Measurements from ENCODE around the gene PGS1. TPM values are rescaled to one million over a fixed set of nuclear protein-coding genes. Genes with fewer than 3 reads are reported as not detected.
"Not testable (repeated sequence)": the region's sequence is repeated elsewhere in the genome, so short reads cannot be mapped to it uniquely, and the experiment has no call there.

Gene PGS1, protein sequence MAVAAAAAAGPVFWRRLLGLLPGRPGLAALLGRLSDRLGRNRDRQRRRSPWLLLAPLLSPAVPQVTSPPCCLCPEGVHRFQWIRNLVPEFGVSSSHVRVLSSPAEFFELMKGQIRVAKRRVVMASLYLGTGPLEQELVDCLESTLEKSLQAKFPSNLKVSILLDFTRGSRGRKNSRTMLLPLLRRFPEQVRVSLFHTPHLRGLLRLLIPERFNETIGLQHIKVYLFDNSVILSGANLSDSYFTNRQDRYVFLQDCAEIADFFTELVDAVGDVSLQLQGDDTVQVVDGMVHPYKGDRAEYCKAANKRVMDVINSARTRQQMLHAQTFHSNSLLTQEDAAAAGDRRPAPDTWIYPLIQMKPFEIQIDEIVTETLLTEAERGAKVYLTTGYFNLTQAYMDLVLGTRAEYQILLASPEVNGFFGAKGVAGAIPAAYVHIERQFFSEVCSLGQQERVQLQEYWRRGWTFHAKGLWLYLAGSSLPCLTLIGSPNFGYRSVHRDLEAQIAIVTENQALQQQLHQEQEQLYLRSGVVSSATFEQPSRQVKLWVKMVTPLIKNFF
- 10 to 100 TPM; 30.7 to 45.9 (median 35.6) TPM for total RNA-seq

DNA sequence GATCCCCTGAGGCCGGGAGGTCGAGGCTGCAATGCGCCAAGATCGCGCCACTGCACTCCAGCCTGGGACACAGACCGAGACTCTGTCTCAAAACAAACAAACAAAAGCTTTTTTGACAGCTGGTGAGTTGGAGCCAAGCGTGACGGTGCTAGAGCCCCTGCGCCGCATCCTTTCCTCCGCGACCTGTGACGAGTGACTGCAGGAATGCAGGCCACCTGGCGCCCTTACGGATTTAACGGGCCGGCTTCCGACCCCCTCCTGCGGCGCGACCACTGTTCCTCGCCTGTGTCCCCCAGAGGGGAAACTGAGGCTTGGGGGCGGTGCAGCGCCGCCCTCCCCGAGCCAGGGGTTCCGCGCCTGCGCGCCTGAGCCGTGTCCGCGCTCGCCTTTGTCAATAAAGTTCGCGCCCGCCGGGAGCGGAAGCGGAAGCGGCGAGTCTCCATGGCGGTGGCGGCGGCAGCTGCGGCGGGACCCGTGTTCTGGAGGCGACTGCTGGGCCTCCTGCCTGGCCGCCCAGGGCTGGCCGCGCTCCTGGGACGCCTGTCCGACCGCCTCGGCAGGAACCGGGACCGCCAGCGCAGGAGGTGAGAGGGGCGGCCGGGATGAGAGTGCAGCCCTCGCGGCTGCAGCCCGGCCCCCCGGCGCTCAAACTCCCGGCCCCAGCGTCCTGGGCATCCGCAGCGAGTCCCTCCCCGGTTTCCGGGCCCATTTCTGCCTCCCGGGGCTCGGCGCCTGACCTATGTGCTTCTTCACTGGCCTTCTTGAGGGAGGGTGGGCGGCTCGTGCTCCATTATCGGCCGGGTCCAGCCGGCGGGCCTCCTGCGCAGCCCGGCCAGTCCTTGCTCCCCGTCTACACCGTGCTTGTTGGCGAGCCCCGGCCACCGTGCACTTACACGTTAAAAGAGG, at the start of gene PGS1:
TSS of gene PGS1 (plus strand) at position 425 of the 906 bp plus-strand sequence. CDS start at position 442, 17 bp downstream.
- Histone ChIP-seq H3K36me3 (peaks cover 0 to 7% (median 0%) of the 10 kb centered on the region in 4 donors), H3K4me3 (peak within 1 kb of the TSS; percentile 76 to 100 (median 96)), H3K9me3 (no peaks in the 10 kb centered on the region), H3K4me1 (peaks cover 48 to 64% (median 60%) of the 10 kb centered on the region in 4 donors), H3K27ac (replicated peaks in 1 of 4) (peak within 1 kb of the TSS; percentile 88 to 95 (median 90)), H3K27me3 (peaks cover 0 to 3% (median 0%) of the 10 kb centered on the region in 4 donors)
- no peak for DNase-seq (ENCODE audit: extremely low spot score)
- WGBS, result 4% methylated on average over 56 of the region's 89 CpGs
- TF ChIP-seq EP300 (IDR thresholded peaks at IDR 0.05) (no peak), POLR2AphosphoS5 (IDR thresholded peaks at IDR 0.05) (peak; percentile 95 to 97), POLR2A (IDR thresholded peaks at IDR 0.05; ENCODE audit: low read depth) (peak; percentile 89)
- TF ChIP-seq, protein P1, sequence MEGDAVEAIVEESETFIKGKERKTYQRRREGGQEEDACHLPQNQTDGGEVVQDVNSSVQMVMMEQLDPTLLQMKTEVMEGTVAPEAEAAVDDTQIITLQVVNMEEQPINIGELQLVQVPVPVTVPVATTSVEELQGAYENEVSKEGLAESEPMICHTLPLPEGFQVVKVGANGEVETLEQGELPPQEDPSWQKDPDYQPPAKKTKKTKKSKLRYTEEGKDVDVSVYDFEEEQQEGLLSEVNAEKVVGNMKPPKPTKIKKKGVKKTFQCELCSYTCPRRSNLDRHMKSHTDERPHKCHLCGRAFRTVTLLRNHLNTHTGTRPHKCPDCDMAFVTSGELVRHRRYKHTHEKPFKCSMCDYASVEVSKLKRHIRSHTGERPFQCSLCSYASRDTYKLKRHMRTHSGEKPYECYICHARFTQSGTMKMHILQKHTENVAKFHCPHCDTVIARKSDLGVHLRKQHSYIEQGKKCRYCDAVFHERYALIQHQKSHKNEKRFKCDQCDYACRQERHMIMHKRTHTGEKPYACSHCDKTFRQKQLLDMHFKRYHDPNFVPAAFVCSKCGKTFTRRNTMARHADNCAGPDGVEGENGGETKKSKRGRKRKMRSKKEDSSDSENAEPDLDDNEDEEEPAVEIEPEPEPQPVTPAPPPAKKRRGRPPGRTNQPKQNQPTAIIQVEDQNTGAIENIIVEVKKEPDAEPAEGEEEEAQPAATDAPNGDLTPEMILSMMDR (IDR thresholded peaks at IDR 0.05), result peak in 2 of 3 experiments; percentile 14 to 30
- intact Hi-C loops (cut with DNase I), result no loop called here

DNA sequence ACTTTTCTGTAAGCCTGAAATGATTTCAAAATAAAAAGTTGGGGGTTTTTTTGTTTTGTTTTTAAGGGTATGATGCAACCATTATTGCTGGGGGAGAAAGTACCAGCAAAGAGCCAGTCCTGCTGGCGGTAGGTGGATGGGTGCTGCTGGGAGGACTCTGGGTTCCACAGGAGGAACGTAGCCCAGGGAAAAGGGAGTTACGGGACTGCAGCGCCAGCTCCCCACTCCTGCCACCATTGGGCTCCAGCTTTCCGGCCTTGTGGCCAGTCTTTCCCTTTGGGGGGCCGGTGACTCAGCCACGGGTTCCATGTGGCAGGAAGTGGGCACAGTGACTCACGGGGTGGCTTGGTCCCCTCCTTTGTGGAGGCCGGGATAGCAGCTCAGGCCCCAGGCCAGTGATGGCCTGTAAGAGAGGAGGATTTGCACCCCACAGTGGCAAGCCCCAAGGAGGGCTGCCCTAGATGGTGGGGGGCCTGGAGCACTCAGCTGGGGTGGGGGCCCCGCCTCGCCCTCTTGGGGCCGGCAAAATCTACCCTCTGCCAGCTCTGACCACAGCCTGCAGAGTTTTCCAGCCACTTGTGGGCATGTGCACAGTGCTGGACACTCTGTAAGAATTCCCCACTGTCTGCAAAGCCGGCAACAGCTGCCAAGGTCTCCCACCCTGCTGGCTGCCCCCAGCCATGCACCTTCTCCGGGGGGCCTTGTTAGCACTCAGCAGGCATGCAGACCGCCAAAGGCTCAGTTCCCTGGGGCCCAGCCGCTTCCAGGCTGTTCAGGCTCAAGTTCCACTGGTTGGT, 49.0 kb upstream of the PGS1 start:
- DNase-seq (ENCODE audit: extremely low spot score), result no peak
- Histone ChIP-seq H3K4me3 (no peak overlapping the region), H3K27me3 (no peaks in the 10 kb centered on the region), H3K27ac (replicated peaks in 1 of 4) (peak overlapping the region; percentile 12 to 51 (median 28)), H3K4me1 (peaks cover 17 to 39% (median 34%) of the 10 kb centered on the region in 4 donors), H3K9me3 (no peaks in the 10 kb centered on the region), H3K36me3 (no peaks in the 10 kb centered on the region)
- WGBS, result 55% methylated on average over 8 of the region's 16 CpGs
- TF ChIP-seq POLR2AphosphoS5 (IDR thresholded peaks at IDR 0.05) (no peak), POLR2A (IDR thresholded peaks at IDR 0.05; ENCODE audit: low read depth) (no peak), EP300 (IDR thresholded peaks at IDR 0.05) (no peak)
- TF ChIP-seq, protein P1 (IDR thresholded peaks at IDR 0.05), result no peak
- intact Hi-C loops (cut with DNase I), result no loop called here

DNA sequence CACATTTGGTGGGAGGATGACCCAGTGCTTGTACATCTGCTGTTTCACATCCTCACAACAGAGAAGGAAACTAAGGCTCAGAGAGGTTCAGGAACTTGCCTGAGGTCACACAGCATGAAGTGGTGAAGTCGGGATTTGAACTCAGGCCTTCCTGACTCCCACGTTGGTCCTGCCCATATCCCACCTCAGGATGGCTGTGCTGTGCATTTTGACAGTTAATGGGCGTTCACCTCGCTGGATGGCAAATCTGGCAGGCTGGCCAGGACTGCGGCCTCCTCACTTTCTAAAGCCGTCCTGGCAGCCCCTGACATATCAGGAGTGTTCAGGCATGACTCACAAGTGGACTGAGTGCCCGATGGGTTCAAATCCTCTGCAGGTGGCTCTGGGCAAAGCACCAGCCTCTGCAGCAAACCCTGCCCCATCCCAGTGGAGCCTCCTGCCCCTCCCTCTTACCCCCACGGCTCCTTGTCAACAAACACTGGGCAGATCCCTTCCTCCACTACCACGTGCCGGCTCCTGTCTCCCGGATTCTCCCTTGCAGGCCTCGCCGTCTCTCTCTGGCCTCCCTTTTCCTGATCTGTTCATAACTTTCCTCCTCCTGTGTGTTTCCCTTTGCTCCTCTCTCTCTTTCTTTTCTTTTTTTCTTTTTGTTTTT, 47.8 kb upstream of the PGS1 start:
- no peaks in the 10 kb centered on the region for H3K27me3 ChIP-seq
- no peaks in the 10 kb centered on the region for H3K36me3 ChIP-seq
- no peak for DNase-seq (ENCODE audit: extremely low spot score)
- TF ChIP-seq, protein P1 (IDR thresholded peaks at IDR 0.05), result no peak
- TF ChIP-seq EP300 (IDR thresholded peaks at IDR 0.05) (no peak), POLR2A (IDR thresholded peaks at IDR 0.05; ENCODE audit: low read depth) (no peak), POLR2AphosphoS5 (IDR thresholded peaks at IDR 0.05) (peak in 1 of 2 donors; percentile 20)
- H3K4me3 ChIP-seq, result no peak overlapping the region
- H3K27ac ChIP-seq (replicated peaks in 1 of 4), result peak overlapping the region in 3 of 4 donors; percentile 16 to 54 (median 25)
- WGBS, result 55% methylated on average over 12 of the region's 13 CpGs
- intact Hi-C loops (cut with DNase I), result no loop called here
- peaks cover 6 to 26% (median 21%) of the 10 kb centered on the region in 4 donors for H3K4me1 ChIP-seq
- no peaks in the 10 kb centered on the region for H3K9me3 ChIP-seq

DNA sequence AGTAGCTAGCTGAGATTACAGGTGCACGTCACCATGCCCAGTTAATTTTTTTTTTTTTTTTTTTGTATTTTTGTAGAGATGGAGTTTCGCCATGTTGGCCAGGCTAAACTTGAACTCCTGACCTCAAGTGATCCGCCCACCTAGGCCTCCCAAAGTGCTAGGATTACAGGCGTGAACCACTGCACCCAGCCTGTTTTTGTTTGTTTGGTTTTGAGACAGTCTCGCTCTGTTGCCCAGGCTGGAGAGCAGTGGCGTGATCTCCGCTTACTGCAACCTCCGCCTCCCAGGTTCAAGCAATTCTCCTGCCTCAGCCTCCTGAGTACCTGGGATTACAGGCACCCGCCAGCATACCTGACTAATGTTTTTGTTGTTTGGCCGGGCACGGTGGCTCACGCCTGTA, 47.1 kb upstream of the PGS1 start:
- H3K4me3 ChIP-seq; DNase-seq (ENCODE audit: extremely low spot score); H3K9me3 ChIP-seq; intact Hi-C loops (cut with DNase I); H3K27me3 ChIP-seq; H3K36me3 ChIP-seq: not testable (repeated sequence)
- WGBS, result 89% methylated on average over 12 of the region's 12 CpGs
- peaks cover 6 to 21% (median 15%) of the 10 kb centered on the region in 4 donors for H3K4me1 ChIP-seq
- H3K27ac ChIP-seq (replicated peaks in 1 of 4), result peak overlapping the region in 2 of 4 donors; percentile 16 to 54

Data from esophagus muscularis mucosa (tissue), 4 donors.